Measurements from ENCODE around the gene PDE9A. TPM values are rescaled to one million over a fixed set of nuclear protein-coding genes. Genes with fewer than 3 reads are reported as not detected.

PDE9A gene
- total and polyA plus RNA-seq, 8 donors, result 5.1 to 24.2 (median 21.9) TPM

- no peaks in the 10 kb centered on the region for H3K4me1 ChIP-seq
- H3K36me3 ChIP-seq, result no peaks in the 10 kb centered on the region
- intact Hi-C loops (cut with DNase I), result no loop called here
- H3K27me3 ChIP-seq, result peaks cover 0 to 4% of the 10 kb centered on the region in 2 donors
- H3K4me3 ChIP-seq, result no peak overlapping the region
- H3K9me3 ChIP-seq, result peaks cover 0 to 3% of the 10 kb centered on the region in 2 donors
- ATAC-seq, result no peak
- H3K27ac ChIP-seq, result no peak overlapping the region
- no peak for TF ChIP-seq CTCF (IDR thresholded peaks at IDR 0.05)
- DNase-seq, result no peak
These were observed 137.2 kb downstream of the PDE9A start for GRCh38 chr21:42790520-42791065.

- intact Hi-C loops (cut with DNase I), result no loop called here
- Histone ChIP-seq H3K4me3 (no peak overlapping the region), H3K9me3 (no peaks in the 10 kb centered on the region), H3K27me3 (peaks cover 0 to 4% of the 10 kb centered on the region in 2 donors), H3K36me3 (no peaks in the 10 kb centered on the region), H3K4me1 (no peaks in the 10 kb centered on the region), H3K27ac (no peak overlapping the region)
- ATAC-seq (no peak), DNase-seq (no peak)
- no peak for TF ChIP-seq CTCF (IDR thresholded peaks at IDR 0.05)
These were observed 140.4 kb downstream of the PDE9A start for GRCh38 chr21:42793774-42794173.

GRCh38 chr21:42794551-42794950 is 141.1 kb downstream of the PDE9A start:
- H3K27ac ChIP-seq, result no peak overlapping the region
- no peak for DNase-seq
- H3K9me3 ChIP-seq, result no peaks in the 10 kb centered on the region
- peaks cover 0 to 4% of the 10 kb centered on the region in 2 donors for H3K27me3 ChIP-seq
- intact Hi-C loops (cut with DNase I), result no loop called here
- H3K36me3 ChIP-seq, result no peaks in the 10 kb centered on the region
- no peak for ATAC-seq
- H3K4me1 ChIP-seq, result no peaks in the 10 kb centered on the region
- H3K4me3 ChIP-seq, result no peak overlapping the region
- TF ChIP-seq CTCF (IDR thresholded peaks at IDR 0.05), result no peak

GRCh38 chr21:42796327-42797062 is 143.1 kb downstream of the PDE9A start:
- Histone ChIP-seq H3K4me3 (no peak overlapping the region), H3K27me3 (peaks cover 0 to 4% of the 10 kb centered on the region in 2 donors), H3K4me1 (no peaks in the 10 kb centered on the region), H3K27ac (no peak overlapping the region), H3K36me3 (no peaks in the 10 kb centered on the region), H3K9me3 (no peaks in the 10 kb centered on the region)
- intact Hi-C loops (cut with DNase I), result no loop called here
- TF ChIP-seq CTCF (IDR thresholded peaks at IDR 0.05), result no peak
- ATAC-seq (no peak), DNase-seq (no peak)

GRCh38 chr21:42797522-42797921 is 144.1 kb downstream of the PDE9A start:
- Histone ChIP-seq H3K4me1 (no peaks in the 10 kb centered on the region), H3K27me3 (peaks cover 0 to 4% of the 10 kb centered on the region in 2 donors), H3K27ac (no peak overlapping the region), H3K9me3 (no peaks in the 10 kb centered on the region), H3K36me3 (no peaks in the 10 kb centered on the region), H3K4me3 (no peak overlapping the region)
- intact Hi-C loops (cut with DNase I), result no loop called here
- ATAC-seq (no peak), DNase-seq (no peak)
- no peak for TF ChIP-seq CTCF (IDR thresholded peaks at IDR 0.05)

All from left lung (tissue), 10 donors.